LHCN-M2 (cell line): ENCODE data around the gene TLX1. TPM values are rescaled to one million over a fixed set of nuclear protein-coding genes. Genes with fewer than 3 reads are reported as not detected.

Source experiments
- total RNA-seq: library from RNA; depleted of rRNA; stranded (reverse); fragments of >200 nt; gene quantifications from 2 replicates; pipeline ENCODE4 v1.2.3, GENCODE V29; 2014; rRNA removed

TLX1 gene
- total RNA-seq, 1 experiment from 2014 or later, result not detected

Other genes with a start within 250 kb of the TLX1 start
- gene SLF2, start 218.3 kb upstream of the TLX1 start, total RNA-seq, result 66.2 and 120 TPM in 2 replicates
- 0.46 and 0.64 TPM in 2 replicates for gene SEMA4G, start 161.8 kb upstream of the TLX1 start, total RNA-seq
- gene MRPL43, start 143.8 kb upstream of the TLX1 start, total RNA-seq, result 83.7 and 99.8 TPM in 2 replicates
- 7.2 and 9.1 TPM in 2 replicates for gene TWNK, start 143.8 kb upstream of the TLX1 start, total RNA-seq
- gene LZTS2, start 131.5 kb upstream of the TLX1 start, total RNA-seq, result 161 and 176 TPM in 2 replicates
- 1.2 and 1.4 TPM in 2 replicates for gene PDZD7, start 100.2 kb upstream of the TLX1 start, total RNA-seq
- 91.6 and 101 TPM in 2 replicates for gene SFXN3, start 100.1 kb upstream of the TLX1 start, total RNA-seq
- 15.1 and 16.1 TPM in 2 replicates for gene KAZALD1, start 69.3 kb upstream of the TLX1 start, total RNA-seq
- gene LBX1, start 98.2 kb downstream of the TLX1 start, total RNA-seq, result 1.7 TPM in 2 replicates
- 7.2 and 8.3 TPM in 2 replicates for gene BTRC, start 222.9 kb downstream of the TLX1 start, total RNA-seq